Measurements from ENCODE around the gene SSTR3.
"Not testable (repeated sequence)": the region's sequence is repeated elsewhere in the genome, so short reads cannot be mapped to it uniquely, and the experiment has no call there.

Gene SSTR3

DNA sequence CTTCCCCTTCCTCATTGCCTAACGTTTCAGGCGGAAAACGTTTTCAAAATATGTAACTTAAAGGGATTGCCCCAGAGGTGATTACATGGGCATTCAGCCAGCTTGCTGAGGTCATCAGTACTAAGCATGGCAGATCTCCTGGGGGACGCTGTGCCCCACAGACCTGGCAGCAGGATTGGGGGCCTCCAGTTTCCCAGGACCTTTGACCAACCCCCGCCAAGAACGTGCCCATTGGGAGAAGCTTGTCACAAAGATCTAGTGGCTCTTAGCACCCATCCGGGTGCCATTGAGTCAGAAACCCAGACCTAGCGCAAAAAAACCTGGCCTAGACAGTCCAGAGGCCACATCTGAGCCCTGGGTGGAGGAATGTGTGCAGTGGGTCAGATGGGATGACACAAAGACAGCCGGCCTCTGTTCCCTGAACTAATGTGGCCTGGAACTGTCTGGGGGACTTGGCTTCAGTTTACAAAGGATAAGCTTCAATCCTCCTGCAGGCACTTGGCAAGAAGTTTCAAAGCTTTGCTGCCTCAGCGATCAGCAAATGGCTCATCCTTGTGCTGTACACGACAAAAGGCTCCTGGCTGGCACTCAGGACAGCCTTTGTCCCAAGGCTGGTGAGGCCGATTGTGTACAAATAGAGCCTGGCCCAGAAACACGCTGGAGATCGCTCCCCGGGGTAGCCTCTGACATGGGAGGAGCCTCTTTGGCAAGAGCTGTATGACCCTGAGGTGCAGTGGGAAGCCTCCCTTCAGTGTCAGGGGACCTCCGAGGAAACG is 33.7 kb downstream of the SSTR3 start:
- no peak for DNase-seq

DNA sequence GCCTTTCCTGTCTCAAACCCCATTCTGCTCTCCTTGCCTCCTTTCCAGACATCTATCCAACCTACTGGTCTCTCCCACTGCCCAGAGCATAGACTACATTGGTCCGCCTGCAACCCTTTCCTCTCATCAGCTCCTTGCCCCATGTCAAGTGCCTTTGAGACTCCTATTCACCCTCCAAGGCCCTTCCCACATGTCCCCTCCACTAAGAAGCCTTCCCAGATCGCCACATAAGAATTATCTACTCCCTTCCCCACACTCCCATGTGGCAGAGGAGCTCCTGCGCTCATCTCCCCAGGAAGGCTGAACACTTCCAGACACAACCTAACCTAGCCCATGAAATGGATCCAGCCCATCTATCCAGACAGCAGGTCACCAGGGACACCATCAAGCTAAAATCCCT is 34.5 kb downstream of the SSTR3 start:
- DNase-seq = no peak

DNA sequence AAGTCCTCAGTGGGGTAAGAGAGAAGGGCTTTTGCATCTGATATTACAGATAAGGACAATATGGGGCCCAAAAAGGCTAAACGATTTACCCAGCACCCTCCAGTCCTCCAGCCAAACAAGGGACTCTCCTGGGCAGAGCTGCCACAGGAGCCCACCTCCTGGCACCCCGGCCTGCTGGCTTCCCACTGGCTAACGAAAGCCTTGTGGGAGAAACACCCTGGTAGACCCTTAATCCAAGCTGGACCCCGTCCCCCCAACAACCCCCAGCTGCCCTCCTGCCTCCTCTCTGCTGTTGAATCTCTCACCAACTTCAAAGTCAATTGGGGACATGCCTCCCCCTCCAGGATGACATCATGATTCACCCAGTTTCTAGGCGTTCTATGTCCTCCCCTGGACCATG is 35.1 kb downstream of the SSTR3 start:
- no peak for DNase-seq

DNA sequence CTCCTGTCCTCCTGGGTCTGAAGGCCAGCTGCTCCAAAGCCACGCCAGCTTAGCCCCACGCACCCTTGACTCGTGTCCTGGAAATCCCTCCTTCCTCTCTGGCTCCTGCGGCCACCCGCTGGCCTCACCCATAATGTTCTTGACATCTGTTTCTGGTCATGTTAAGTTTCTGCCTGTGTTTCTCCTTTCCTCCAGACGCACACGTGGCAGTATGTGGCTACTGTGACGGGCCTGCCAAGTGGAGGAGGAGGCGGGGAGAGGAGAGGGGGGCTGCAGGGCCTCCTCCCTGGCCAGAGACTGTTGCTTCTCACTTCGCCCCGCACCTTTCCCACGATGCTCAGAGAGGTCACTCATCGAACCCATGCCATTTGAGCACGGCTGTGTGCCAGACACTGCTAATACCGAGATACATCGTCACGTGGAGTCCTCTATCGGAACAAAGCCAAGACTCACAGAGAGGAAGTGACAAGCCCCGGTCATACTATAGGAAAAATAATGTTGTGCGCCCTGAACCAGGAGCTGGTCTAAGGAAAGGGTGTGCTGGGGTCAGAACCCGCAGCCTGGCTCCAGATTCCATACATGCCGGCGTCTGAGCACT is 35.7 kb downstream of the SSTR3 start:
- DNase-seq = no peak

DNA sequence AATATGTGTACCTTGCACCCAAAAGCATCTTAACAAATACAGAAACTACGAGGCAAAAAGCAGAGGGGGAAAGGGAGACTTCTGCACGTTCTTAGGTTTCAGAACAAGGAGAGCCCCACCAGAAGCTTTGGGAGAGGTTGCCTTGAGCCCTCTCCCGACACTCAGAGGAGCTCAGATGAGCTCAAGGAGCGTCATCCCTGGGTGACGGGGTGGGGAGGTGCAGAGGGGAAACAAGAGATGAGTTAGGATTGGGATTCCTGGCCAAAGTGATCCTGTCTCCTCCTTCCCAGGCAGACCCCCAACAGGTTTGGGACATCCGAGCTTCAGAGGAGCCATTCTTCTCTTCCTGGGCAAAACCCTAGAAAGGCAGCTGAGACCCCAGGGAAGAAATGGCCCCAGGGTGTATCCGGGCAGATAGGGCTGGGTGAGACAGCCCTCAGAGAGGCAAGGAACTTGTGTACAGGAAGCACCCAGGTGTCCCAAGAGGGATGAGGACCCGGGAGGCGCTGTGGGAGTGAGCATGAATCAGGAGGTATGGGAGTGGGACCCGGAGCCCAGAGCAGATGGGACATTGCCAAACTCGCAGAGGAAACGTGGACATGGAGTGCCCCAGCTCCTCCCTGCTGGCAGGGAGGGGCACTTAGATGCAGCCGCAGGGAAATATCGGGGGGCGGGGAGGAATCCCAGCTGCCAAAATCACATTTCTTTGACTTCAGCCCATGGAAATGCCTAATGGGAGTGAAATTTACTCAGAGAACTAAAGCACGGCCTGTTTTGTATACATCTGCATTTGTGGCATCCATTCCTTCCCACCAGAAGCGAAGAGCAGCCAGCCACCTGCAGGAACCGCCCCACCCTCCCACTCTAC is 36.6 kb downstream of the SSTR3 start:
- DNase-seq = no peak

DNA sequence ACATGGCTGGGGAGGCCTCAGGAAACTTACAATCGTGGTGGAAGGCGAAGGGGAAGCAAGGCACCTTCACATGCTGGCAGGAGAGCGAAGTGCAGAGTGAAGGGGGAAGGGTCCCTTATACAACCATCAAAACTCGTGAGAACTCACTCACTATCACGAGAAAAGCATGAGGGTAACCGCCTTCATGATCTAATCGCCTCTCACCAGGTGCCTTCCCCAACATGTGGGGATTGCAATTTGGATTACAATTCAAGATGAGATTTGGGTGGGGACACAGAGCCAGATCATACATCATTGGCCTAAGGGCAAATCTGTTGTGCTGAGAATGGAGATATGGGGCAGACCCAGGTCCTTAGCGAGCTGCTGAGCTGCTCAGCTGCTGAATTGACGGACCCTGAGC is 37.3 kb downstream of the SSTR3 start:
- no peak for DNase-seq

DNA sequence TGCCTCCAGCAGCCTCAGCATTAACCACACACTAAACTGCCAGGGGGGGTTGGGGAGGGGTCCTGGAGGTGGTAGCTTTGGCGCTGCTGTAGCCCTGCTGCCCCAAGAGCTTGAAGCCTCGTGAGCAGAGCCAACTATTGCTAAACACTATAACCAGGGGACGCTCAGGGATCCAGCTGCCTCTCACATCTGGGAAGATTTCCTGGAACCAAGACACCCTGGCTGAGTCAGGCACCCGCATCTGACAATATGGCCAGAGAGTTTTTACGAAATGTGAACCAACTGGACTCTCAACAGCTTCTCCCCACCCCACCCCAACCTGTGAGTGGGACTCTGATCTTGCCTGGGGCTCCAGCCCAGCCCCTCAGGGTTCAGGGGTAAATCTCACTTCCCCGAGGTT is 38.6 kb downstream of the SSTR3 start:
- DNase-seq = no peak

DNA sequence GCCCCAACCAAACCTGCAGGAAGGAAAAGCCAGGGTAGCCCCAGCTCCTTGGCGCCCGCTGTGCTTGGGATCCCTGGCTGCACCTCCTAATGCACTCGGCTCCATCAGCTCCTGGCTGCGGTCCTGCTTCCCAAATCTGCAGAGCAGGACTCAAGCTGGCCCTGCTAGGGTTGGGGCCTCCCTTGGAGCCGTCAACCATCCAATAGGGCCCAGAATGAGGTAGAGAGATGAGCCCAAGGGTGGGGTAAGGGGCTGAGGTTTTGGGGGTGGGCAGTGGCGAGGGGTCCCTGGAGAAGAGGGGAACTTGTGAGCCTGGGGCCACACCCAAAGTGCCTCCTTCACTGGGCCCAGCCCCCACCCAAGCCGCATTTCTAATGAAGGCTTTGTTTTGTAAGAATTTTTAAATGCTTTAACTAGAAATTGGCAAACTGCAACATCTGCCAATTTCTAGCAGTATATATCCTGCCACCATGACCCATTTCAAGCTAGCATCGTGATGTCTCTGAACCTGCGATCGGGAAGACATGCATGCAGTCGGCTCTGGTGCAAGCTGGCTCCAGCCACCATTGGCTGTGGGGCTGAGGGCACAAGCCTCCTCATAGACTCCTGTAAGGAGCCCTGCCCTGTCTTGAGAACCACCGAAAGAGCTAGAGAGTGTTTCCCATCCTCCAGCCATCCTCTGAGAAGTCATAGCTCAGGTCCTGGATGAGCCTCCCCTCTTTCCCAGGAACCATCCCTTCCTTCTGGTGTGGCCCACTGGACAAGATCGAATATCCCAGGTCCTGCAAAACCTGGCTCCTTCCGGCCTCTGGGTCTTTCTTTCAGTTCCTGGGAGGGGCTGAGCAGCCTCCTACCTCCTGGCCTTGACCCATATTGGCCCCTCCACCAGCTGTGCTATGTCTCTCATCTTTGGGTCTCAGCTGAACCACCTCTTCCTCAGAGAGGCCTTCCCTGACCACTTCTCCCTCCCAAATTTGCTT is 39.7 kb downstream of the SSTR3 start:
- no peak for DNase-seq

DNA sequence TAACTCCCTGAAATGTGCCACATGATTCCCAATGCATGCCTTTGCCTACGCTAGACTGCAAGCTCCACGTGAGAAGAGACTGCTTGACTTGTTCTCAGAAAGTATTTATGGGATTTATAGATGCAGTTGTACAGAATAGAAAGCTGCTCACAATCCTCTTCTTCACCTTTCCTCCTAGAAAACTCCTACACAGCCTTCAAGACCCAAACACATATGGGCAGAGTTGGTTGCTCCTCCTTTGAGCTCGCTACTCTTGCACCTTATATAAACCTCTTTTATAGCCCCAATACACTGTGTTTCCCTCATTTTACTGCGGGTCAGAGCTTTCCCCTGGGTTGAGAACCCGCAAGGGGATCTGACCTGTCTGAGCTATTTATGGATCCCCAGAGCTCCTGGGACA is 40.6 kb downstream of the SSTR3 start:
- no peak for DNase-seq

DNA sequence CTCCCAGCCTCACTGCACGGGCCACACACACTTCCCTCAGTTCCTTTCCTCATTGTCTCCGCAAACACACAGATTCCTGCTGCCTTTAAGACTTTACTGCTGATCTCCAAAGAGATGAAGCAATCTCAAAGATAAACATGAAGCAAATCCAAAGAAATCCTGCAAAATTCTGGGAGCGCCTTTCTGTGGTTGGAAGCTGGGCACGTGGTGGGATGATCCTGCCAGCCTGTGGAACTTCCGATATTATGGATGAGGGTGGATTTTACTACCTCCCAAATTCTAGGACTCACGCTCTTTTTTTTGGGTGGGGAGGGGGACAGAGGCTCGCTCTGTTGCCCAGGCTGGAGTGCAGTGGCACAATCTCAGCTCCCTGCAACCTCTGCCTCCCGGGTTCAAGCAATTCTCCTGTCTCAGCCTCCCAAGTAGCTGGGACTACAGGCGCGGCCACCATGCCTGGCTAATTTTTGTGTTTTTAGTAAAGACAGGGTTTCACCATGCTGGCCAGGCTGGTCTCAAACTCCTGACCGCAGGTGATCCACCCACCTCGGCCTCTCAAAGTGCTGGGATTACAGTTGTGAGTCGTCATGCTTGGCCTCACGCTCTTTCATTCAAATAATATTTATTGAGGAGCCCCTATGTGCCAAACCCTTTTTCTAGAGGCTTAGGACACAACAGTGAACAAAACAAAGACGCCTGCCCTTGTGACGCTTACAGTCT is 41.4 kb downstream of the SSTR3 start:
- not testable (repeated sequence) for DNase-seq

DNA sequence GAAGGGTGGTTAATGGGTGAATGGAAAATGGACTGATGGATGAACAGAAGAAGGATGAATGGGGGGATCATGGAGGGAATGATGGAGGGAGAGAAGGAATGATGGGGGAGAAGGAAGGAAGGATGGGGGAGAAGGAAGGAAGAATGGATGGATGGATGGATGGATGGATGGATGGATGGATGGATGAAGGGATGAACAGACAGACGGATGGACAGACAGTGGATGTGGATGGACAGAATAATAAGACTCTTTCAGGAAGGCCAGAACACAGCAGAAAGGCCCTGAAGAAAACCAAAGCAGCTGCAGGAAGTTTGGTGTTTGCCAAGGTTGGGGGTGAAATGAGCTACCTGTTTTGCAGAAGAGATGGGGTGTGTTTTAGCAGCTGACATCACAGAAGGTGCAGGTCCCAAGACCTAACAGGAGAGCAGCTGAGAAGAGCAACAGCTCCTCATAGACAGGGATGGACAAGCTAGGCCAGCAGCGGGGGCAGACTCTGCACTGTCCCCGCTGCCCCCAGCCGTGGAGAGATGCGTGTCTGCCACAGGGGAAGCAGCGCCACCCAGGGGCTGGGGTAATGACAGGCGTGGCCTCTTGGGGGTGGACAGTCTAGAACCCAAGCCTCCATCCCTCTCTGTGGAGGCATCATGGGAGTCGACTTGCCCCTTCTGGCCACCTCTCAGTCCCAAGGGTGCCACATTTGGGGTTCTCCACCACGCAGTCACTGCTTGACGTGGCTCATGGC is 42.2 kb downstream of the SSTR3 start:
- DNase-seq = no peak

DNA sequence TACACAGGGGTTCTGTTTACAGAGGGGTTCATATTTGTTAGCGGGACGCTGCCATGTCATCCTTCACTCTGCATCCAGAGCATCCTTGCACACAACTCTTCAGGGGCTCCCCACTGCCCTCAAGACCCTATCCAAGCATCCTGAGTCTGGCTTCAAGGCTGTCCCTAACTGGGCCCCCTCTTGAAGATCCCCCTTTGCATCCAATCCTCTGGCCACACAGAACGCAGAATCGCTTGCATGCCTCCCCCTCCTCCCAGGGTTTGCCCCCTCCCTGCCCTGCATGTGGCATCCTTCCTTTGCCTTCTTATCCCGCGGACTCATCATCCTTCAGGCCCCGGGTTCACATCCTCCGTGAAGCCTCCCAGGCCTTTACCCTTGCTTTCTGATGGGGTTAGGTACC is 42.9 kb downstream of the SSTR3 start:
- no peak for DNase-seq

DNA sequence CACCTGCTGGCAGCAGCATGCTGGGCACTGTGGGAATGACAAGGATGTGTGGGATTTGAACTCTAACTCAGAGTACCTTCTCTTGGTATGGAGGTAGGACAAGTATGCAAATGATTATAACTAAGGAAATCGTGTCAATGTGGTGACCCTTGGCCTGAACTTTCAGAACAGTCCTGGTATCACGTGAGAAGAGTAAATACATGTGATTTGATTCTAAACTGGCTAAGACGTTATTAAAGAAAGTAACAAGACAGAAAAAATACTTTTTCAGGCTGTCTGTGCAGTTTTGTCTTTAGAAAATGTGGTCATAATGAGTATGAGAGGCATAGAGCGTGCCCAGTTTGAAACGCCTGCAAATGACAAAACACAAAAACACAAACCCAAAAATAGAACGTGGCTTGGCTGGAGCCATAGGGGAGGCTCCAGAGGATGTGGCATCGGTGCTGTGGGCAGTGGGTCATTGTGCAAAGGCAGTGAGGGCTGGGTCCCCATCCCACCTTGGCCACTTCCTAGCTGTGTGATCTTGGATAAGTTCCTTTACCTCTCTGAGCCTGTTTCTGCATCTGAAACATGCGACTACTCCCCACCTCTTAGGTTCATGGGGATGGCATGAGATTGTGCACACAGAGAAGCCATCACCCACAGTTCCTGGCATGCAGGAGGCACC is 44.2 kb downstream of the SSTR3 start:
- no peak for DNase-seq

DNA sequence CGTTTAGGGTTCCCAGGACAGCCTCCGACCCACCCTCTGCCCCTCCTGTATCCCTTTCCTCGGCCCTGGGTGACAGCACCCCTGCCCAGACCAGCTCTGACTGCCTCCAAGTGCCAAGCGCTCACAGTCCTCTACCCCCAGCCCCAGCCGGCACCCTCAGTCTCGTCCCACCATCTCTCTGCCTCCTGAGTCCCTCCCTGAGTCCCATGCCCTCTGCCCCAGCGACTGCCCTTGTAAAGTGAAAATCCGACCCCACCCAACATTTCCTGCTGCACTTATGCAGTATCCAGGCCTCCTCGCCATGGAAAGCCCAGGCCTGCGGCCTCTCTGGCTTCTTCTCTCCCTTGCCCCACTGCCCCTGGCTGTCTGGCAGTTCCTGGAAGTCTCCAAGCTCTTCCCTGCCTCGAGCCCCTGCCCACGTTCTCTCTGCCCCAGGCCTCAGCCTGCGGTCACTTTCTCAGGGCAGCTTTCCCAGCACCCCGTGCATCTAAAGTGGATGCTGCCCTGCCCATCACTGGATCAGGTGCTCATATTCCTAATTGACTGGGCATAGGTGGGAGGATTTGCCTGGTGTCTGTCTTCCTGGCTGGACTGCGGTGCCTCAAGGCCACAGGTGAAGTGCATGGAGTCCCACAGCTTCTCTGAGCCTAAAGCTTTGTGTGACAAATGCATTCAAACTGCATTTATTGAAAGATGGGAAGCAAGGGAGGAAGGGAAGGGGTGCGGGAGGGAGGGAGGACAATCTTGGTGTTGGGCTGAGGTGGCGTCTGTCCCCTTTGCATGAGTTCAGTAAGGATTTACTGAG is 44.9 kb downstream of the SSTR3 start:
- no peak for DNase-seq

DNA sequence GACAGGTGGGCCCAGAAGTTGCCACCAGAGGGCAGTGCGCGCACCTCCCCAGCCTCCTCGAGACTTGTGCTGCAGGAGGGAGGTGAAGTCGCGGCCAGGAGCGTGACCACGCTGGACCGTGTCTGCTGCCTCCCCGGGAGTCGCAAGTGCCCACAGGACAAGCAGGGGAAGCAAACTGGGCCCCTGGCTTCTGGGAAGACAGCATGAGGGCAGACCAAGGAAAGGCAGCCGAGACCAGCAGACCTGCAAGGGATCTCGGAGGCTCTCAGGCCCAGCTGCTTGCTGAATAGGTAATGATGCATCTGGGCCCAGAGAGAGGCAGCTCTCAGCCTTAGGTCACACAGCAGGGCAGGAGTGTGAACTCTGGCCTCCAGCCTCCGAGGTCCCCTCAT is 45.6 kb downstream of the SSTR3 start:
- DNase-seq = no peak

DNA sequence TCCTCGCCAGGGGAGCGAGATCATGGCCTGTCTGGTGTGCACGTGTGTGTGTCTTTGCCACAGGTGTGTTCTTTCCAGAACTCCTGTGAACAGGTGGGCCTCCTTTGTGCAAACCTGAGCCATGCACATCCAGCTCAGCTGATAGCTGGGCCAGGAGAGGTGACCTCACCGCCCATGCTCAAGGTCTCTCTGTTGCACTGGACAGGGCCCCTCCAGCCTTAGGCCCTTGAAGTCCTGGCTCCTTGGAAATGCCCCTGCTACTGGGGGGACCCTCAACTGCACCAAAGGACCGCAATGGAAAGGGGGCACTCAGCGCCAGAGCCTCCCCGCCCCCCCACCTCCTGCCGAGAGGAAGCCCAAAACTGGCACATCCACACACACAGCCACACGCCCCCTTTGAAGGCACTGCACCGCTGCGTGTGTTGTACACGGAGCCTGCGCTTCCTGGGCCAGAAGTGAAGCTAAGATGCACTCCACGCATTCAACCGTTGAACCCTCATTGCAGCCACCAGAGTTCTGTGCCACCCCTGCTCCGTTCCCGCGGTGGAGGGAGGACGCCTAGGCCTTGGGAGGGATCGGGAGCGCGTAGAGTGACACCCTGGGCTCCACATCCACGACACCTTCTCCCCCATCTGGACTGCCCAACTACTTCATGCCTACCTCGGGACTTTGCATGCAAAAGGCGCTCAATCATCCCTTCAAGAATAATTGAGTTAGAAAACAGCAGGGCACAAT is 46.2 kb downstream of the SSTR3 start:
- no peak for DNase-seq

DNA sequence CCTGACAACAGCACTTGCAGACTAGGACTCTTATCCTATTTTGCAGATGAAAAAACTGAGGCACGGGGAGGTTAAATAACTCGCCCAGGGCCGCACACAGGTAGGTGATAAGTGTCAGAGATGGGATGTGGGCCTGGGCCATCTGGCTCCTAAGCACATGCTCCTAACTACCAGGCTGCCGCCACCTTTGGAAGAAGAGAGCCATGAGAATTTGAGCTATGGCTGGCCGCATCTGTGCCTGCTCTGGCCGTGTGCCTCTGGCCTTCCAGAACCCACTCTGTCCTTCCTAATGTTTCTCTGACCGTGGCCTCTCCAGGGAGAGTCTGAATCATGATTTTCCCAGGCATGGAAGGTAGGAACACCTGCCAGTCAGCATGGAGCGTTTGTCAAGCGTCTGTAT is 47.2 kb downstream of the SSTR3 start:
- no peak for DNase-seq

DNA sequence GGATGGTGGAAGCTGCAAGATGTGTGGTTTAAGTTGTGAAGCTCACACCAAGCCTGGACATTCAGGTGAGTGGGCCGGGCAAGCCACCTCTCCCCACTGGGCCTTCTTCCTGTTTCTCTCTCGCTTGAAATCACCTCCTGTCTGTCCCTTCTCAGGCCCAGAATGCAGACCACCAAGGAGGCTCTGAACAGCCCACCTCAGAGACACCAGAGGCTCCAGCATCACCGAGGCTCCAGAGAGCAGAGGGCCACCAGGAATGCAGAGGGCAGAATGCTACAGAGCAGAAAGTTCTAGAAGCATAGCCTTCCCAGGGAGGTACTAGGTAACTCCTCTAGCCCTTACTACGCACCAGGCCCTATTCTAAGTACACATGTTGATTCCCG is 47.8 kb downstream of the SSTR3 start:
- no peak for DNase-seq
